HG03159 (cell line): ENCODE data around the gene C14orf119.

Source experiments
- ATAC-seq: cut with Tn5 transposase; IDR thresholded peaks from one replicate; pipeline ENCODE4 v1.9.1; 2021; ENCODE audit warnings: mild to moderate bottlenecking, moderate library complexity; ENCODE audit not compliant: unreplicated experiment

The C14orf119 gene

DNA sequence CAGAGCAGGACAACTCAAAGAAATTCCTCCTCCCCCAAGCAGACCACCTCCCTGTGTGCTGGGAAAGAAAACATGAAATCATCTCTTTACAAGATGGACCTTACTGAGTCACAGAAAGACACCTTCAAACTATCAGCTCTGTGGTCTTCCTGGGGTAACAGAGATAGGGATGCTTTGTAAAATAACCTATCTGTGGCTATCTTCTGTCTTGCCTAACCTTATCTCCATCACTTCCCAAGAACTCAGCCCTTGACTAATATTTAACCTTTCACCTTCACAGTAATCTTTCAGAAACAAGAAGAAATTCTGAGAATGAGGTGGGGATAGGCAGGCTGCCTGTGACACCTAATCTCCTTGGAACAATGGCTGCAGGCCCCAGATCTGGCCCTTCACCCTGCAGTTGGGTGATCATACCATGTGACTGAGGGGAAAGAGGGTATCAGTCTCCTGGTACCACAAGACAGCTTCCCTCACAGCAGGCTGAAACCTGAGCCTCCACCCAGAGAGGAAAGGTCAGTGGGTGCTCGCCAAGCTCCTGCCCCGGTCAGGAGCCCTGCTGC lies 51.1 kb downstream of the C14orf119 start:
- no peak for ATAC-seq

DNA sequence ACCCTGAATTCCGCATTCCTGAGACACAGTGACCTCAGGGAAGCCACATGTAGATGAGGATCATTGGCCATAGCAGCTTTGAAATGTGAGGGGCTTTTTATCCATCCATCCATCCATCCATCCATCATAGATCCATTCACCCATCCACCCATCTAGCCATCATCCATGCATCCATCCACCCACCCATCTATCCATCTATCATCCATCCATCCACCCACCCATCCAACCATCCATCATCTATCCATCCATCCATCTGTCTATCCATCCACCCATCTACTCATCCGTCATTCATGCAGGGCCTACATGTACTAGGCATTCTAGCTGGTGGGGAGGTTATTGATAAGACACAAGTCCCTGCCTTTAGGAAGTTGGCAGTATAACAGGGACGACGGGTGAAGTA lies 51.7 kb downstream of the C14orf119 start:
- ATAC-seq = no peak

DNA sequence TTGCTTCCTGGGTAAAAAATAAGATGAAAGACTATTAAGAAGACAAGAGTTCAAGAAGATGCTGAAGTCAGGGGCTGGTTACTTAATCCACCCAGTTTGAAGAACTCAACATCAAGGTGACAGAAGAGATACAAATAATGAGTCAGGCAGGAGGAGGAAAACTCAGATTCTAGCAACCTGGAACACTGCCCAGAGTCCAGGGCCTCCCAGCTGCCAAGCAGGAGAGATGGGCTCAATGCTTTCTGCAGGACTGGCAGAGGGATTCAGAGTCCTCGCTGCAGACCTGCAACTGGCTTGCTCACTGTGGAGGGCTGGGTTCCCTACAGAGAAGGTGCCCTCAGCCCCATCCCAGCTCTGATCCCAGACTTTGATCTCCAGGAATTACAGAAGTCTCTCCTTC lies 52.4 kb downstream of the C14orf119 start:
- no peak for ATAC-seq

DNA sequence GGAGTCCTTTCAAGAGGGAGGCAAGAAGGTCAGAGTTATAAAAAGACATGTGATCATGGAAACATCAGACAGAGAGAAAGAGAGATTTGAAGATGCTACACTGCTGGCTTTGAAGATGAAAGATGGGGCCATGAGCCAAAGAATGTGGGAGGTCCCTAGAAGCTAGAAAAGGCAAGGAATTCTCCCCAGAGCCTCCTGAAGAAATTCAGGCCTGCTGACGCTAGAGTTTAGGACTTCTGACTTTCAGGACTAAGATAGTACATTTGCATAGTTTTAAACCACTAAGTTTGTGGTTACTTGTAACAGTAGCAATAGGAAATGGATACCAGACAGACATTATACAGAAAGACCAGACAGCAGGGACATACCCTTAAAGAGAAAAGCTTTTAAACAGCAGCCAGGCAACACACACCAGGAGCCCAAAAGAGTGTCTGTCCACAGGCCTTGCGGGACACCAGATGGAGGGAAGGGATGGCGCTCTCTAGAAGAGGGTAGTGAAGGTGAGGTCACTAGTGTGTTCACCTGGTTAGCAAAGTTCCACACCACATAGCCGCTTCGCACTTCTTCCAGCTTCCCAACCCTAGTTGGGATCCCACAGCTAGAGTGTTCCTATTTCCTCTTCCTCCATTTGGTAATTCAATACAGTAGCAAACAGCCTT lies 53.4 kb downstream of the C14orf119 start:
- no peak for ATAC-seq

DNA sequence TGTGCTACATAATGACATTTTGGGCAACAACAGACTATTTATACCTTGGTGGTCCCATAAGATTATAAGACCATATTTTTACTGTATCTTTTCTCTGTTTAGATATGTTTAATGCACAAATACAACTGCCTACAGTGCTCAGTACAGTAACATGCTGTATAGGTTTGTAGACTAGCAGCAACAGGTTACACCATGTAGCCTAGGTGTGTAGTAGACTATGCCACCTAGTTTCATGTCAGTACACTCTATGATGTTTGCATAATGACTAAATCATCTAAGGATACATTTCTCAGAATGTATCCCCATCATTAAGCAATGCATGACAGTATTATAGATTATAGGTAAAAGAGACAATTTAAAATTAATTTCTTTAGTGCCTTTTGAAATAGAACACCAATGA lies 54.4 kb downstream of the C14orf119 start:
- ATAC-seq = no peak
